PC-3 (cell line): ENCODE results near the gene SMIM10L1. TPM values are rescaled to one million over a fixed set of nuclear protein-coding genes. Genes with fewer than 3 reads are reported as not detected.

Experiments used
- ATAC-seq: fragments of 200-7000 bp; cut with Tn5 transposase; 2 replicates; pipeline ENCODE4 v1.9.1; 2020; ENCODE audit warnings: mild to moderate bottlenecking, moderate library complexity
- BruUV-seq: library from RNA; stranded (reverse); fragments of 400-500 nt; replicated peaks from 2 replicates; lab custom pipeline; 2021; lab: Mats Ljungman, UMichigan
- CTCF ChIA-PET: fragments of 300-600 bp; sonication (Branson Sonifier 250); formaldehyde crosslinking; loops from one replicate; lab custom pipeline; 2022; ENCODE audit warnings: antibody characterized with exemption; lab: Charles Lee
- POLR2A ChIA-PET: fragments of 300-600 bp; sonication (Branson Sonifier 250); formaldehyde crosslinking; loops from one replicate; lab custom pipeline; 2022; ENCODE audit warnings: antibody characterized with exemption; ENCODE audit not compliant: unreplicated experiment; lab: Charles Lee
- DNase-seq: peaks from one replicate; pipeline ENCODE4 v3.0.0-alpha.2; 2015
- H2AFZ ChIP-seq: fragments of 300-600 bp; sonication (generic); 2 replicates; pipeline ENCODE4 v1.6.0; 2016; ENCODE audit warnings: antibody characterized with exemption, low read length
- H3F3A ChIP-seq: fragments of 300-600 bp; sonication (generic); one replicate; pipeline ENCODE4 v1.6.0; 2017; ENCODE audit warnings: antibody characterized with exemption, low read length, control low read depth, mild to moderate bottlenecking; ENCODE audit not compliant: unreplicated experiment
- H3K27ac ChIP-seq: fragments of 300-600 bp; sonication (generic); 2 replicates; pipeline ENCODE4 v1.5.1; 2016; ENCODE audit warnings: mild to moderate bottlenecking, low read length
- H3K27me3 ChIP-seq: fragments of 300-600 bp; sonication (generic); 2 replicates; pipeline ENCODE4 v1.6.1; 2016; ENCODE audit warnings: low read length, mixed read lengths
- H3K36me3 ChIP-seq: fragments of 300-600 bp; sonication (generic); 2 replicates; pipeline ENCODE4 v1.6.1; 2016; ENCODE audit warnings: low read depth, mixed run types, low read length, mixed read lengths
- H3K4me1 ChIP-seq: fragments of 300-600 bp; sonication (generic); 2 replicates; pipeline ENCODE4 v1.5.1; 2016; ENCODE audit warnings: low read length; ENCODE audit not compliant: insufficient read depth
- H3K4me2 ChIP-seq: fragments of 300-600 bp; sonication (generic); 2 replicates; pipeline ENCODE4 v1.6.0; 2016; ENCODE audit warnings: low read length
- H3K4me3 ChIP-seq: fragments of 300-600 bp; sonication (generic); 2 replicates; pipeline ENCODE4 v1.5.1; 2016; ENCODE audit warnings: mild to moderate bottlenecking, low read length, mixed read lengths
- H3K79me2 ChIP-seq: fragments of 300-600 bp; sonication (generic); 2 replicates; pipeline ENCODE4 v1.6.1; 2017; ENCODE audit warnings: low read length, mixed read lengths
- H3K9ac ChIP-seq: fragments of 300-600 bp; sonication (generic); 2 replicates; pipeline ENCODE4 v1.6.0; 2016; ENCODE audit warnings: mild to moderate bottlenecking, low read length
- H3K9me2 ChIP-seq: fragments of 300-600 bp; sonication (generic); replicated peaks from 2 replicates; pipeline ENCODE4 v1.6.1; 2016; ENCODE audit warnings: mixed run types, low read length, mixed read lengths
- H3K9me3 ChIP-seq: fragments of 300-600 bp; sonication (generic); 2 replicates; pipeline ENCODE4 v1.6.1; 2016; ENCODE audit warnings: low read length, mixed read lengths
- H4K20me1 ChIP-seq: fragments of 300-600 bp; sonication (generic); 2 replicates; pipeline ENCODE4 v1.6.1; 2016; ENCODE audit warnings: low read length, mixed read lengths
- EZH2 ChIP-seq: fragments of 300-600 bp; sonication (generic); IDR thresholded peaks from one replicate; pipeline ENCODE4 v1.6.1; 2017; ENCODE audit warnings: antibody characterized with exemption, mild to moderate bottlenecking, low read length; ENCODE audit not compliant: unreplicated experiment
- EZH2phosphoT487 ChIP-seq: fragments of 300-600 bp; sonication (generic); IDR thresholded peaks from 2 replicates; pipeline ENCODE4 v1.6.1; 2018; ENCODE audit warnings: mild to moderate bottlenecking, antibody characterized with exemption, low read length, borderline replicate concordance
- intact Hi-C: fragments of 100-400 bp; cut with micrococcal nuclease; formaldehyde crosslinking; loops from 2 replicates; pipeline ENCODE4 v1.9.0; 2023
- total RNA-seq: library from RNA; depleted of rRNA; stranded (reverse); fragments of >200 nt; gene quantifications from 2 replicates; pipeline ENCODE4 v1.2.3, GENCODE V29; 2014
- TF ChIP-seq, protein P1 (sequence below): fragments of 300-600 bp; sonication (generic); conservative IDR thresholded peaks from 2 replicates; pipeline ENCODE4 v1.5.1; 2017; ENCODE audit warnings: antibody characterized with exemption, low read depth, mild to moderate bottlenecking, low read length

SMIM10L1 gene
- total RNA-seq, 1 experiment from 2014 or later, result 9.7 TPM

DNA sequence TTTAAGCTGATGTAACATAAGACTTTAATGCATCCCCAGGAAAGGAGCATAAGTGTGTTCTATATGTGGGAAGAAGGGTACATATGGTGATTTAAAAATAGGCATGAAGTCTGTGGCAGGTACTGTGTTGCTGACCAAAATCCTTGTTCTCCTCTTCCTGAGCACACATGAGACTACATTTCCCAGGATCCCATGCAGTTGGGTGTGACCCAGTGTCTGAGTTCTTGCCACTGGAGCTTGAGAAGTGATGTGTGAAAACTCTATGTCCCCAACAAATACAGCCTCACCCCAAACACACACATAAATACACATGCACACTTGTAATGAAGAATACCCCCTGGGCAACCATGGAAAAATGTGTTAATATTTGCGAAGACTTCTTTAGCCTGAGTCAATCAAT lies 8.5 kb upstream of the SMIM10L1 start:
- H3K36me3 ChIP-seq, result peaks cover 15% of the 10 kb centered on the region
- ChIA-PET POLR2A (no interaction called here), CTCF (no interaction called here)
- DNase-seq, result peak; percentile 2
- H3K9me2 ChIP-seq, result no peaks in the 10 kb centered on the region
- no peaks in the 10 kb centered on the region for H3K27me3 ChIP-seq
- intact Hi-C loops, result no loop called here
- no peaks in the 10 kb centered on the region for H3K4me1 ChIP-seq
- no peak overlapping the region for H2AFZ ChIP-seq
- H3K27ac ChIP-seq, result no peak overlapping the region
- H3F3A ChIP-seq, result no peaks in the 10 kb centered on the region
- H3K4me3 ChIP-seq, result no peak overlapping the region
- no peak for ATAC-seq
- no peak overlapping the region for H3K4me2 ChIP-seq
- no peaks in the 10 kb centered on the region for H3K9me3 ChIP-seq
- TF ChIP-seq, protein P1, sequence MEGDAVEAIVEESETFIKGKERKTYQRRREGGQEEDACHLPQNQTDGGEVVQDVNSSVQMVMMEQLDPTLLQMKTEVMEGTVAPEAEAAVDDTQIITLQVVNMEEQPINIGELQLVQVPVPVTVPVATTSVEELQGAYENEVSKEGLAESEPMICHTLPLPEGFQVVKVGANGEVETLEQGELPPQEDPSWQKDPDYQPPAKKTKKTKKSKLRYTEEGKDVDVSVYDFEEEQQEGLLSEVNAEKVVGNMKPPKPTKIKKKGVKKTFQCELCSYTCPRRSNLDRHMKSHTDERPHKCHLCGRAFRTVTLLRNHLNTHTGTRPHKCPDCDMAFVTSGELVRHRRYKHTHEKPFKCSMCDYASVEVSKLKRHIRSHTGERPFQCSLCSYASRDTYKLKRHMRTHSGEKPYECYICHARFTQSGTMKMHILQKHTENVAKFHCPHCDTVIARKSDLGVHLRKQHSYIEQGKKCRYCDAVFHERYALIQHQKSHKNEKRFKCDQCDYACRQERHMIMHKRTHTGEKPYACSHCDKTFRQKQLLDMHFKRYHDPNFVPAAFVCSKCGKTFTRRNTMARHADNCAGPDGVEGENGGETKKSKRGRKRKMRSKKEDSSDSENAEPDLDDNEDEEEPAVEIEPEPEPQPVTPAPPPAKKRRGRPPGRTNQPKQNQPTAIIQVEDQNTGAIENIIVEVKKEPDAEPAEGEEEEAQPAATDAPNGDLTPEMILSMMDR, result no peak
- TF ChIP-seq EZH2phosphoT487 (no peak), EZH2 (no peak)
- H3K79me2 ChIP-seq, result peaks cover 95% of the 10 kb centered on the region
- BruUV-seq, result no TSS peak
- no peaks in the 10 kb centered on the region for H4K20me1 ChIP-seq
- H3K9ac ChIP-seq, result no peak overlapping the region

DNA sequence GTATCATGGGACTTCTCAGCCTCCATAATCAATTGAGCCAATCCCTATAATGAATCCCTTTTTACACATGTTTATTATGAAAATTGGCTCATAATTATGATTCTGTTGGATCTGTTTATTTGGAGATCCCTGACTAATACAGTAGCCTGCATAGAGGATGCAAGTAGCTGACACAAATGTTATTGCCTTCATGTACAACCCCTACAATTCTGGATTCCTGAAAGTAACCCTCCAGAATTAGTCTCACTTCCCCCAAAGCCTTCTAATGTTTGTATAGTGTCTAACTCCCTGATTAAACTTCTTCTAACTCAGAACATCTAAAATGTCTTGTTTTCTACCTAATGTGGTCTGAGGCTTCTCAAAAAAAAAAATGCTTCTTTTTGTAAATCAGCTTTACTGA lies 6.6 kb upstream of the SMIM10L1 start:
- POLR2A ChIA-PET, result no interaction called here

GRCh38 chr12:11166300-11166699 lies 4.7 kb upstream of the SMIM10L1 start:
- 0 out of 2 replicates have a peak, but pooled peaks cover 4% of the 10 kb centered on the region for H4K20me1 ChIP-seq
- no peak overlapping the region for H3K27ac ChIP-seq
- no peak overlapping the region for H3K4me2 ChIP-seq
- H3K9me3 ChIP-seq, result no peaks in the 10 kb centered on the region
- H3K9me2 ChIP-seq, result no peaks in the 10 kb centered on the region
- ChIA-PET POLR2A (no interaction called here), CTCF (no interaction called here)
- TF ChIP-seq EZH2phosphoT487 (no peak), EZH2 (no peak)
- TF ChIP-seq, protein P1, result no peak
- intact Hi-C loops, result no loop called here
- H3K27me3 ChIP-seq, result no peaks in the 10 kb centered on the region
- no peak overlapping the region for H2AFZ ChIP-seq
- no peak overlapping the region for H3K4me3 ChIP-seq
- no peaks in the 10 kb centered on the region for H3F3A ChIP-seq
- H3K36me3 ChIP-seq, result peaks cover 17% of the 10 kb centered on the region
- H3K79me2 ChIP-seq, result peaks cover 94% of the 10 kb centered on the region
- peaks cover 14% of the 10 kb centered on the region for H3K4me1 ChIP-seq
- H3K9ac ChIP-seq, result no peak overlapping the region
- DNase-seq (no peak), ATAC-seq (no peak)
- BruUV-seq, result no TSS peak

More for the DNA sequence above, 6.6 kb upstream of the SMIM10L1 start:
- ATAC-seq (no peak), DNase-seq (no peak)
- H3K79me2 ChIP-seq, result peaks cover 95% of the 10 kb centered on the region
- no peak overlapping the region for H3K4me3 ChIP-seq
- no peaks in the 10 kb centered on the region for H3K27me3 ChIP-seq
- H3K9me3 ChIP-seq, result no peaks in the 10 kb centered on the region
- BruUV-seq, result no TSS peak
- H3K4me2 ChIP-seq, result no peak overlapping the region
- H3K4me1 ChIP-seq, result peaks cover 5% of the 10 kb centered on the region; the same call in 1 of the 2 replicates
- H3K9me2 ChIP-seq, result no peaks in the 10 kb centered on the region
- no peak overlapping the region for H3K9ac ChIP-seq
- no peak overlapping the region for H2AFZ ChIP-seq
- H4K20me1 ChIP-seq, result 0 out of 2 replicates have a peak, but pooled peaks cover 4% of the 10 kb centered on the region
- intact Hi-C loops, result no loop called here
- TF ChIP-seq EZH2, result no peak
- TF ChIP-seq, protein P1, result no peak
- H3K36me3 ChIP-seq, result peaks cover 15% of the 10 kb centered on the region
- no peak overlapping the region for H3K27ac ChIP-seq
- no peaks in the 10 kb centered on the region for H3F3A ChIP-seq
- CTCF ChIA-PET, result no interaction called here
